Osteocyte (in vitro differentiated cells): ENCODE results near the gene TSR3. TPM values are rescaled to one million over a fixed set of nuclear protein-coding genes. Genes with fewer than 3 reads are reported as not detected.

Source experiments
- DNase-seq: peaks from one replicate; pipeline ENCODE4 v3.0.0; 2021; ENCODE audit warnings: mixed read lengths; ENCODE audit not compliant: unreplicated experiment; ENCODE audit errors: extremely low spot score
- H3K27ac Mint-ChIP-seq: one replicate; pipeline ENCODE4 v1.8.0; 2021; ENCODE audit warnings: mild to moderate bottlenecking, mixed read lengths; ENCODE audit not compliant: unreplicated experiment
- H3K27me3 Mint-ChIP-seq: one replicate; pipeline ENCODE4 v1.8.0; 2021; ENCODE audit warnings: mixed read lengths; ENCODE audit not compliant: unreplicated experiment
- H3K36me3 Mint-ChIP-seq: one replicate; pipeline ENCODE4 v1.8.0; 2021; ENCODE audit warnings: mixed read lengths; ENCODE audit not compliant: unreplicated experiment
- H3K4me1 Mint-ChIP-seq: one replicate; pipeline ENCODE4 v1.8.0; 2021; ENCODE audit warnings: mixed read lengths; ENCODE audit not compliant: unreplicated experiment
- H3K4me3 Mint-ChIP-seq: one replicate; pipeline ENCODE4 v1.8.0; 2021; ENCODE audit warnings: mild to moderate bottlenecking, moderate library complexity, mixed read lengths; ENCODE audit not compliant: unreplicated experiment
- H3K9me3 Mint-ChIP-seq: one replicate; pipeline ENCODE4 v1.8.0; 2021; ENCODE audit warnings: mixed read lengths; ENCODE audit not compliant: unreplicated experiment
- CTCF ChIP-seq: fragments of 200-600 bp; sonication (generic); IDR thresholded peaks from 2 replicates; pipeline ENCODE4 v1.5.0; 2021; ENCODE audit warnings: antibody characterized with exemption, mild to moderate bottlenecking, moderate library complexity
- total RNA-seq: library from RNA; stranded (reverse); gene quantifications from 2 replicates; pipeline ENCODE4 v1.2.1, GENCODE V29; 2021

Gene TSR3
- total RNA-seq, 1 donor from 2014 or later = 58.0 TPM

- no peak for TF ChIP-seq CTCF
These were observed 15.1 kb upstream of the TSR3 start for GRCh38 chr16:1366712-1367299.

DNA sequence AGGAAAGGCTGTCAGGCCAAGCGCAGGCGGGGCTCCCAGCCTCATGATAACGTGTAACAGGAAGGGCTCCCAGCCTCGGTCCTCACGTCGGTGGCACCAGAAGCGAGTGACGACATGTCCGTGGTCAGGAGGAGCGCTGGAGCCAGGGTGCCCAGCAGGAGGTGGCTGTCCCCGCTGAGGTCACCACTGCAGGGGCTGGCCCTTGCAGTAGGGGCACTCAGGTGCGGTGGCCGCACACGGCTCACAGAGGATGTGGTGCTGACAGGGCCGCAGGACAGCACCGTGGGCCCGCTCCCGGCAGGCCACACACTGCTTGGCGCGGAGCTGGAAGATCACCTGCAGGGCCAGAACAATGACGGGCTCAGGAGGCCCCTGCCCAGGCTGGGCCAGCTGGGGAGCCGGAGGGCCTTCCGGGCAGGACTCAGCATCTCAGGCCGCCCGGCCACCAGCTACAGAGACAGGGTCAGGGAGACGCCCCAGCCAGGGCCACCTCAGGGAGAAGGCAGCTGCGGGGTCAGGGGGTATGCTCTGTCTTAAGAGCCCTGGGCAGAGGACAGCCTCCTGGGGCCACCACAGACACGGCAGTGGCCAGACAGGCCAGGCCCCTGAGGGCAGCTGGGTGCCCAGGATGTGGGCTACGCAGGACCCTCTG is 14.5 kb upstream of the TSR3 start:
- Mint-ChIP-seq H3K9me3 (no peaks in the 10 kb centered on the region), H3K27ac (no peak overlapping the region), H3K36me3 (peaks cover 8% of the 10 kb centered on the region), H3K4me1 (no peaks in the 10 kb centered on the region), H3K4me3 (no peak overlapping the region), H3K27me3 (no peaks in the 10 kb centered on the region)
- DNase-seq = no peak
- no peak for TF ChIP-seq CTCF

More at GRCh38 chr16:1366712-1367299, 15.1 kb upstream of the TSR3 start:
- H3K36me3 Mint-ChIP-seq = peaks cover 8% of the 10 kb centered on the region
- no peak for DNase-seq
- no peaks in the 10 kb centered on the region for H3K9me3 Mint-ChIP-seq
- no peaks in the 10 kb centered on the region for H3K27me3 Mint-ChIP-seq
- no peak overlapping the region for H3K4me3 Mint-ChIP-seq
- no peaks in the 10 kb centered on the region for H3K4me1 Mint-ChIP-seq
- no peak overlapping the region for H3K27ac Mint-ChIP-seq

GRCh38 chr16:1364510-1364909 is 12.8 kb upstream of the TSR3 start:
- Mint-ChIP-seq H3K36me3 (peaks cover 8% of the 10 kb centered on the region), H3K4me3 (no peak overlapping the region), H3K27me3 (no peaks in the 10 kb centered on the region), H3K9me3 (no peaks in the 10 kb centered on the region), H3K4me1 (no peaks in the 10 kb centered on the region), H3K27ac (no peak overlapping the region)
- no peak for TF ChIP-seq CTCF
- no peak for DNase-seq

DNA sequence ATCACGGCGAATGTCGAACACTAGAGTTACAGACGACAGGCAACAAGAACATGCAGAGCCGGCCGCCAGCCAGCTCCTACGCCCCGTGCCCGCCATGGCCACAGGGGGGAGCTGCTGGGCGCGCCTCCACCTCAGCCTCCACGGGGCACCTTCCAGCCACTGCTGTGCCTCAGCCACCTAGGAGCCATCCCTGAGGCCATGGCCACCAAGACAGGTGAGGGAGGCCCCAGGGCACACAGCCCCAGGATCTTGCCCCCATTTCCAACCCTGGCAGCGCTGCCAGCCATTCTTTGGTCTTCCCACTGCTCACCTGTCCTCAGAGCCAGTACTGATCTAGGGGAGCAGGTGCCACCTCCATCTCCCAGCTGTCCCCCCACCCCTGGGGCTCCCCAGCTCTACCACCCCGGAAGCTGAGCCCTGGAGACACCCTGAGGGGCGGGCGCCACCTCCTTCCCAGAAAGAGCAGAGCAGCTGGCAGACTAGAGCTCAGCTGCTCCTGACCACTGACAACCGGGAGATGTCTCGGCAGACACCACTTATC is 11.9 kb upstream of the TSR3 start:
- Mint-ChIP-seq H3K4me3 (no peak overlapping the region), H3K36me3 (peaks cover 8% of the 10 kb centered on the region), H3K27ac (no peak overlapping the region), H3K27me3 (no peaks in the 10 kb centered on the region), H3K4me1 (no peaks in the 10 kb centered on the region), H3K9me3 (no peaks in the 10 kb centered on the region)
- peak; percentile 74 for TF ChIP-seq CTCF
- DNase-seq = no peak

DNA sequence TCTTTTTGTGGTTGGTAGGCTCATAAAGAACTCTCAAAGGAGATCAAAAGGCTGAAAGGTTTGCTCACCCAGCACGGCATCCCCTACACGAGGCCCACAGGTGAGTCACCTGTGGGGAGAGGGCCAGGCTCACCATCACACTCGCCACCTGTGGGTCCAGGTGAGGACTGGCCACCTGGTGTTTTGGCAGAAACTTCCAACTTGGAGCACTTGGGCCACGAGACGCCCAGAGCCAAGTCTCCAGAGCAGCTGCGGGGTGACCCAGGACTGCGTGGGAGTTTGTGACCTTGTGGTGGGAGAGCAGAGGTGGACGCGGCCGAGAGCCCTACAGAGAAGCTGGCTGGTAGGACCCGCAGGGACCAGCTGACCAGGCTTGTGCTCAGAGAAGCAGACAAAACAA is 11.1 kb upstream of the TSR3 start:
- TF ChIP-seq CTCF = no peak
- Mint-ChIP-seq H3K4me1 (no peaks in the 10 kb centered on the region), H3K4me3 (no peak overlapping the region), H3K27ac (no peak overlapping the region), H3K36me3 (peaks cover 8% of the 10 kb centered on the region), H3K9me3 (no peaks in the 10 kb centered on the region), H3K27me3 (no peaks in the 10 kb centered on the region)
- DNase-seq = no peak
